SKM-1 (cell line): ENCODE measurements around the gene CASP9.

Experiments
- DNase-seq: peaks from one replicate; lab custom pipeline; 2025; ENCODE audit not compliant: unreplicated experiment; lab: John Stamatoyannopoulos, UW

CASP9 gene

DNA sequence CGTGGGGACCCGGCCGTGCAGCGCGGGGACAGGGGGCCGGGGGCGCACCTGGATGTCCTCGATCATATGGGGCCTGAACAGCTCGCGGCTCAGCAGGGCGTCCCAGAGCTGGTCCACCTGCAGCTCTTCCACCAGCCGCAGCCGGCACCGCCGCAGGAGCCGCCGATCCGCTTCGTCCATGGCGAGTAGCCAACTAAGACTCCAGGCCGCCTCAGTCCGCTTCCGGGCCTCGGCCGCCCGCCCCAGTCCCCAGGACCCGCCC is at the start of gene CASP9:
TSS of gene CASP9 (minus strand) at position 195 of the 262 bp plus-strand sequence. CDS start at position 180, 15 bp downstream.
- DNase-seq: no peak

DNA sequence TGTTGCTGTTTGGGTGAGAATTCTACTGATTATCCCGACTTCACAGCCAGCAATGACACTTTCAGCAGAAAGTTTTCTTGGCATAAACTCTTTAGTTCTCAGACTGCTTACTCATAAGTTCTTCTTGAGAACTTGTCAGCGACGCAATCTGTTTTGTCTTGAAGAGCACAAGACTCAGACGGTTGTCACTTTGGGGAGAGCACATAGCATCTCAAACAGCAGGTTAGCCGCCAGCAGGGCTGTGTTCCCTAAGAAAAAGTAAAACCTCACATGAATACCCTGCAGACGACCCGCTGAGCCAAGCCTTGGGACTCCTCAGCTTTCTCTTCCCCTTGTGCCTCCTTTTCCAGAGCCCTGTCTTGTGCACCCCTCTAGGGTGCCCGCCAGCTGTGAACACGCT is 49.5 kb upstream of the CASP9 start:
- DNase-seq: no peak

DNA sequence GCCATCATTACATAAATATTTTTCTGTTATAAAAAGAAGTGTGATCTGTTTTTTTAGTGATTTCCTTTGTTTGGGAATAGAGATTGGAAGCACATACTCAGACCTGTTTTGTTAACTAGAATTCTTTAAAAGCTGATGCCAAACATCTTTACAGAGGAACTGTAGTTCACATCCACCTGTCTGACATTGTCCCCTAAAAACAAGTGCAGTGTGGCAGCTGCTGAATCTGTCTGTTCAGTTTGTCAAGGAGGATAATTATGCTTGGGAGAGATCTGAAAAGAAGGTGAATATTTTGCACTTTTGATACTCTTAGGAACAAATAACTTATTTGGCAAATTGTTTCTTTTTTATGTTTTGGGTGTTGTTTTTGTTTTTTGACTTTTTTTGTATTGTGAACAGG is 47.3 kb upstream of the CASP9 start:
- no peak for DNase-seq

DNA sequence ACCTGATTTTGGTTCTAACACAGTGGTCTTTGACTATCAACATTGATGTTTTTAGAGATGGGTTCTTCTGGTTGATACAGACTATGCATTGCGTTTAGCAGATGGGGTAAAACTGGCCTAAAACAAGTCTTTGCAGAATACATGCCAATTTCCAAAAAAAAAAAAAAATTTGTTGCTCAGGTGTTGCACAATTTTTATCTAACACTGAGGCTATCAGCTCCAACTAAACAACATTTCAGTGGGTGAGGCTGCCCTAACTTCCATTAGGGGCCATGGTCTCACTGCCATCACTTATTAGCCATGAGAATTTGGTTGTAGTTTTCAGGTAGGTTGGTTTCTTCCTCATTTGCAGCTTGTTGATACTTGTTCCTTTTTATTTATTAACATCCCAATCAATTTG is 46.8 kb upstream of the CASP9 start:
- no peak for DNase-seq

DNA sequence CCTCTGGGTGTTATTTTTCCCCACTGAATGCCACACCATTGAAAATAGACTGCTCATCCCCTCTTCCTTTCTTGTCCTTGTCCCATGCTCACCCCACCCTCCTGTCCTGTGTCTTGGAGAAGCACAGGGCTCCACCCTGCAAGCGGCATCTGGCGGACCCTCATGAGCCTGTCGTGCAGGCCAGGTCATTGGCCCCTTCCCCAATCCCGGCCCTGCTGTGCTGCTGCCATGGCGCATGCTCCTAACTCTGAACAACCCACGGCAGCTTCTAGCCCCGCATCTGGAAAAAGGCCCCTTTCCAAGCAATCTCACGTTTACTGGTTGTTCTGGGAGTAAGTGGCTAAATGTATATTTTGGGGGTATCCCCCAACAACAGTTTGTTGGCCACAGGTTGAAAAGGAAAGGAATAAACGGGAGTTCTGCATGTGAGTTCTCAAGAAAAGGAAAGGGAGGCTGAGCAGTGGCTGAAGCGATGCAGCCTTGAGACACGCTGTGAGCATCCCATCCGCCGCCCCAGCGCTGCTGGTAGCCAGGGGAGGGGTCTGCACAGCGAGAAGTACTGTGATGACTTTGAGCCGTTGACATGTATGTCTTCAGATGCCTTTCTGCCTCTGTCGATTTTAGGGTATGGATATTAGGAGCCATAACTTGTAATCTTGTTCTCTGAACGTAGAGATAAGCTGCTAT is 44.5 kb upstream of the CASP9 start:
- no peak for DNase-seq

DNA sequence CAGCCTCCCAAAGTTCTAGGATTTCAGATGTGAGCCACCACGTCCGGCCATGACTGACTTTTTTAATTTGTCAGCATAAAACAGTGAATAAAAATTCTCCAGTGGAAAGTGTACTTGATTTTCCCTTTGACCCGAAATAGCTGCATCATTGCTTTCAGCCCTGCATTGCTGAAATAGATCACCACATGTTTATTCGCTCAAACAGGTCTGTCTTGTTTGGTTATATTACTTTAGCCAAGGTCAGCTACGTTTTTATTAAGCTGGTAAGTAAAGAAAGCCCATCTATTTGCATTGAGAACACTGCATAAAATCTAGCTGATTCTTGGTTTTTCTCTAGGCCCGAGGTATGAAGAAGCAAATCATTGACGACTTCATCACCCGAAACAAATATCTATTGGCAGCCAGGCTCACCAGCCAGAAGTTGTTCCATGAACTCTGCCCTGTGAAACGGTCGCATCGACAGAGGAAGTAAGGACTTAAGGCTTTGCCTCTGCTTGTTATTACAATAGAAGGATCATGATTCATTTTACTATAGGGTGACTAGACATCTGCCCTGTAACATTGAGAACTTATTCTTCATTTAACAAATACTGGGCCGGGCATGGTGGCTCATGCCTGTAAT is 35.3 kb upstream of the CASP9 start:
- no peak for DNase-seq

DNA sequence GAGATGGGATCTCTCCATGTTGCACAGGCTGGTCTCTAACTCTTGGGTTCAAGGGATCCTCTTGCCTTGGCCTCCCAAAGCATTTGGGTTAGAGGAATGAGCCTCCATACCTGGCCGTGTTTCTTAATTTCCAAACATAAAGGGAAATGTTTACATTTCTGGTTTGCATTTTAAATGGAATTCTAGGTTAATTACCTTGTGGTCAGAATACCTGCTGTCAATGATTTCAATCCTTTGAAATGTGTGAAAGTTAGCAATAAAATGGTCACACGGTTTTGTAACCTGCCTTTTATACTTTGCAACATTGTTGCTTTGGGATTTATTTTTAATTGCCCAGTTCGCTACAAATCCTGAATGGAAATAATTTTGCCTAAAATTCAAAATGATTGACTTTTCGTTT is 34.5 kb upstream of the CASP9 start:
- DNase-seq: no peak

DNA sequence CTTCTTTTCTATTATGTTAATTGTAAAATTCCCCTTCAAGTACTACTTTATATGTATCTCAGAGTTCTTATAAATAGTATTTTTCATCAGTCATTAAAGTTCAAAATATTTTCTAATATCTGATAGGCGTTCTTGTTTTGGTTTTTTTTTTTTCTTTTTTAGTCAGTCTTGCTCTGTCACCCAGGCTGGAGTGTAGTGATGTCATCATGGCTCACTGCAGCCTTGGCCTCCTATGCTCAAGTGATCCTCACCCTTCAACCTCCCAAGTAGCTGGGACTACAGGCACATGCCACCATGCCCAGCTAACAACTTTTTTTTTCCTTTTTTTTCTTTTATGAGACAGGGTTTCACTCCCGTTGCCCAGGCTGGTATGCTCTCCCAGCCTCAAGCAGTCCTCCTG is 33.6 kb upstream of the CASP9 start:
- DNase-seq: no peak

DNA sequence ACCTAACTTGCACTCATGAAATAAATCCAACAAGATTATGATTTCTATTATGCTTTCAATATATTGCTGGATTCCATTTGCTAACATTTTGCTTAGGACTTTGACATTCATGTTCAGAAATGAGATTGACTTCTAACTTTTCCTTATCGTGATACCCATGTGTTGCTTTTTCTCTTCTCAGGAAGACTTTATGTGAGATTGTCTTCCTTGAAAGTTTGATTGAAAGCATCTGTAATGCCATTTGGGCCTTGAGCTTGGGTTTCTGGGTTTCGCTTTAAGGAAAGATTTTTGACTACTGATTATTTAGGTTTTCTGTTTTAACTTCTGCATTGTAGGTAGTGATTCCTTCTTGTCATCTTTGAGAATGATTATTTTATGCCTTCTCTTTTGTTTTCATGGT is 33.0 kb upstream of the CASP9 start:
- no peak for DNase-seq

DNA sequence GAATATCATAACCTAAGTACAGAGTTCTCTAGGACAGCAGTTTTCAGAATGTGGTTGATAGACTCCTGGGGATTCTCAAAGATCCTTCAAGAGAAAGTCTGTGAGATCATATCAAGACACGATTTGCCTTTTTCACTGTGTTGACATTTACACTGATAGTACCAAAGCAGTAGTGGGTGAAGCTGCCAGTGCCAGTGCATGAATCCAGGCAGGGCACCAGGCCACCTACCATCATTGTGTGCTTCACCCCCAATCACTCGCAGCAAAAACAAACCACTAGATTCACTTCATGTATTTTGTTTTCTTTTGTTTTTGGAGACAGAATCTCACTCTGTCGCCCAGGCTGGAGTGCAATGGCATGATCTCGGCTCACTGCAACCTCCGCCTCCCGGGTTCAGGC is 26.6 kb upstream of the CASP9 start:
- no peak for DNase-seq

DNA sequence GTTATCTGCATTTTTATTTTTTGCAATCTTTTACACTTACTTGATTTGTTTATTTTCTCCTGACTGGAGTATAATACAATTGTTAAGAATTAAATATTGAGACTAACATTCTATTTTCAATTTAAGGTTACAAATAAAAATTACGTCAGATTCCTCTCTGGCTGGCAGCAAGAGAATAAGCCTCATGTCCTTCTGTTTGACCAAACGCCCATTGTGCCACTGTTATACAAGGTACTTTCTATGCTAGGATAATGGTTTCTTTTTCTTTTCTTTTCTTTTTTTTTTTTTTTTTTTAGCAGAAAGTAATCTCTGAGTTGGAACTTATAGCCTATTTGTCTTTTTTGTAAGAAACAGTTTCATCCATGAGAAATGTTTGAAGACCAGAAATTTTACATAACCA is 22.6 kb upstream of the CASP9 start:
- no peak for DNase-seq

DNA sequence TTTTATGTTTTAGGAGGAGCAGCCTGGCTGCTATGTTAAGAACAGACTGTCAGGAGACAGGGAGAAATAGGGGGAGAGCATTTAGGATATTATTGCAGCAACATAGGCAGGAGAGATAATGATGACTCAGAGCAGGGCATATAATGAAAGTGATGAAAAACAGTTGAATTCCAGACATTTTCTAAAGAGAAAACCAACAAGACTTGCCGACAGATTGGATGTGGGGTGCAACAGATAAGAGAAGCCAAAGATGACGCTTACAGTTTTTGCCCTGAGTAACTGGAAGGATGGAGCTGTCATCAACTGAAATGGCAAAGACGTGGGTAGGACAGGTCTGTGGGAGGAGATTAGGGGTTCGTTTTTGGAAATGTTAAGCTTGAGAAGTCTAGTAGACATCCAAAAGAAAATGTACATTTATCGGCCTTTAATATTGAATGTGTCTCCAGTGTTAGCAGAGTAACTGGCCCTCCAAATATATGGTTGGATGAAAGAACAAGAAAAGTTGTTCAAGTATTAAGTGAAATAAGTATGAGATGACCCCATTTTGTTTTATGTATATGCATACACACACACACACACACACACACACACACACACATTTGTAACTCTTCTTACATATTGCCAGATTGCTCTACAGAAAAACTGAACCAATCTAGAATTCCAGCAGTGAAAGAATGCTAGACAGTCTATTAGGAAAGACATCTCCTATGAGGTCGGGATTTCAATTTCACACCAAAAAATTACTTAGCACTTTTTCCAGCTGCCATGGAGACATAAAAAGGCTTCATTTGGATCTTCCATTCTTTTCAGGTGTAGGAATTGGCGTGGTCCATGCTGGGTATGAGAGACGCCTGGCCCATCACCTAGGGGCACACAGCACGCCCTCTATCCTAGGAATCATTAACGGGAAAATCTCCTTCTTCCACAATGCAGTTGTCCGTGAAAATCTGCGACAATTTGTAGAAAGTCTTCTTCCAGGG is 19.9 kb upstream of the CASP9 start:
- no peak for DNase-seq

DNA sequence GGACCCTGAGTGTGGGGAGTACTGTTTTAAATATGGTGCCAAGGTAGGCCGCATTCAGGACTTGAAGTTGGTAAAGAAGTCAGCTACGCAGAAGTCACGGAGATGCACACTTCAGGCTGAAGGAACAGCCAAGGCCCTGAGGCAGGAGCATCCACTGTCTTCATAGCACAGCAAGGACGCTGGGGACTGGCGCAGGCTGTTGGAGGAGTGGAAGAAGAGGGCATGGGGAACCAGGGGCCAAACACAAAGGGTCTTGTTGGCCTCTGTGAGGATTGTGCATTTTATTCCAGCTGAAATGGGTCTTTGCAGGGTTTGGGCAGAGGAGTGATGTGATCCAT is 19.2 kb upstream of the CASP9 start:
- no peak for DNase-seq

DNA sequence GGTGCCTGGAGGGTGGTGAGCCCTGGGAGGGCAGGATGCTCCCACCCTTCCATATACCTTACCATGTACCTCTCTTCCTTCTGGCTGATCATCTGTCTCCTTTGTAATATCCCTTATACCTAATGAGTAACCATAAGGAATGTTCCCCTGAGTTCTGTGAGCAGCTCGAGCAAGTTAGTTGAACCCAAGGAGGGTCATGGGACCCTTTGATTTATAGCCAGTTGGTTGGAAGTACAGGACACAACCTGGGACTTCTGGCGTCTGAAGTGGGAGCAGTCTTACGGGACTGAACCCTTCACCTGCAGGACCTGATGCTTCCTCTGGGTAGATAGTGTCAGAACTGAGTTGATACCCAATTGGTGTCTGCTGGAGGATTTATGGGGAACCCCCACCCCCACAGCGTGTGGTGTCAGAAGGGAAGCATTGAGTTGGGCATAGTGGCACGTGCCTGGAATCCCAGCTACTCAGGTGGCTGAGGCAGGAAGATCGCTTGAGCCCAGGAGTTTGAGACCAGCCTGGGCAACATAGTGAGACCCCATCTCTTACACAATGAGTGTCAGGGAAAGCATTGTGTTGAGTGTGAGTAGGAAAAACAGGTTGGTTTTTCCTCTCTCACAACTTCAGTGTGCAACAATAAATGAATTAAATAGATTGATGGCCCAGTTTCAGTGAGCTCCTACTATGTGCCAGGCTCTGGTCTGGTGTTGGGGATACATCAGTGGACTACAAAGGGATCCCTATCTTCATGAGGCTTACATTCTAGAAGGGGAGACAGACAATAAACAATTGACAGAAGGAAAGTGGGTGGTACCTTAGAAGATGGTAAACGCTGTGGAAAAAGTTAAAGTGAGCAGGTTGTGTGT is 18.6 kb upstream of the CASP9 start:
- DNase-seq: no peak

DNA sequence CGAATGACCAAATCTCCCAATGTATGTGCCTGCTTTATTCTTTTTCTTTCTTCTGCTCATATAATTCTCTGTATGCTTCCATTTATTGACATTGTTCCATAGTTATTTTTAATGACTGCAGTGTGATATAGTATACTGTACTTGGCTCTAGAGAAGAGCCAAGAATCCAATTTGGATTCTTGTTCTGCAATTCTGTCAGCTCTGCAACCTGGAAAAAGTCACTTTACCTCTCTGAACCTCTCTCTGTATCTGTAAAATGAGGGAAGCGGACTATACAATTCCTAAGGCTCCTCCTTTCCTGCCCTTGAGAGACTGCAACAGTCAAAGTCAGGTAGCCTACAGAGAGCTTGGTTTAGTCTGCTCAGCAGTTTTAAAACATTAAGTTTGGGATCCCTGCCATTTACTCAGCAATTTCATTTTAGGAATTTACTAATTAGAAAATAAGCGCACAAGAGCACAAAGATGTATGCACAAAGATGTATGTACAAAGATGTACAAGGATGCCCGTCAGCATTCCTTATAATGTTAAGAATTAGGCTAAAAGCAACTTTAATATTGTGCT is 17.3 kb upstream of the CASP9 start:
- no peak for DNase-seq

DNA sequence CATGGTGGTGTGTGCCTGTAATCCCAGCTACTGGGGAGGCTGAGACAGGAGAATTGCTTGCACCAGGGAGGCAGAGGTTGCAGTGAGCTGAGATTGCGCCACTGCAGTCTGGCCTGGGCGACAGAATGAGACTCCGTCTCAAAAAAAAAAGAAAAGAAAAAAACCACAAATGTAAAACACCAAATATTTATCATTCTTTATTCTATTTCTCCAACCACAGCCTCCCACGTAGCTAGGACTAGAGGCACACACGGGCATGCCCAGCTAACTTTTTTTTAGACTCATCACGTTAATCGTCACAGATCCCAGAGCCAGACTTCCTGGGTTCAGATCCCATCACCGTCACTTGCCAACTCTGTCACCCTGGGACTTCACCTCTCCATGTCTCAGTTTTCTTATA is 16.2 kb upstream of the CASP9 start:
- DNase-seq: no peak

DNA sequence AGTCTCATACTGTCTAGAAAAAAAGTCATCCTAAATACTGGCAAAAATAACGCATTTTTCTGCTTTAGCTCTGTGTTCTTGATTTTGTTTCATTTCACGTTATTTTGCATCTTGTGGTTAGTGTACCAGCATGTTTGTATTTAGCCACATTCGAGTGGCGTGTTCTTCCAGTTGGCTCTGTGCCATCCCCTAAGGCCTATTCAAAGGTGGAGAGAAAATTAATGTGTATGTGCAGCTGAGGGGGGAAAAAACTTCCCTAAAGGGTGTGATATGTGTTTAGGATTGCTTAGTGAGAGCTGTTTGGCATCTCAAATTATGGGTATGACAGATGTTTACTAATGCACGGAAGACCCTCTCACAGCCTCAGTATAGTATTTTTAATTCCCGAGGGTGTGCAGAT is 14.8 kb upstream of the CASP9 start:
- no peak for DNase-seq

DNA sequence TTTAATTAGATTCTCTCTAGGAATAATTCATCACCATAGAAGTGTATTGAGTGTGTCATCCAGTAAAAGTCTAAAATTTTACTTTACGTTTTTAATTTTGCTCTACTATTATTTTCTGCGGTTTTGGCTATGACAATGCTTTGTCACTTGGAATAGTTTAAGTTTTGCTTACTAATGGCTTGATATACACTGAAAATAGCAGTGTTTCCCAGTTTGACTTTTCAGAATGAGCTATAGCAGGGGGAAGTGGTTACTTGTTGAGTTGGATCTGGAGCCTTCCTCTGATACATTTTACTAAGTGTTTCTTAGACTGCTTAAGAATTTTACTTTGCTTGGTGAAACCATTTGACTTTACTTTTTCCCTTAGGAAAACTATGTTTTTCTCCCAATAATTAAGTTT is 7.7 kb upstream of the CASP9 start:
- no peak for DNase-seq

DNA sequence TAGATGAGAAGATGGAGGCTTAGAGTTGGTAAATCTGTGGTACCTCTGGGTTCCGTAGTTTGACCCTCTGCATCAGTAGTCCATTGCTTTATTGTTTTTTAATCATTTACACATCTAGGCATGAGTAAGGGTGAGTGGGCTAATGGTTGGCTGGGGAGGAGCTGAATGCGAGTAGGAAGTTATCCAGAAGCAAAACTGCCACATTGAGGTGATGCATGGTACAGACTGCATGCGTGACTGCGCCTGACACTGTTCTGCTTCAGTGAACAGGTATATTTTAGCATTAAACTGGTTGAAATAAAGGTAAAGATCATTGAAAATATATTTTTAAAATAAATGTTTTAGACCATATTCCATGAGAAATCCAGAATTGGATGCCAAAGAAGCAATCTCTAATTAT is 7.0 kb upstream of the CASP9 start:
- no peak for DNase-seq

DNA sequence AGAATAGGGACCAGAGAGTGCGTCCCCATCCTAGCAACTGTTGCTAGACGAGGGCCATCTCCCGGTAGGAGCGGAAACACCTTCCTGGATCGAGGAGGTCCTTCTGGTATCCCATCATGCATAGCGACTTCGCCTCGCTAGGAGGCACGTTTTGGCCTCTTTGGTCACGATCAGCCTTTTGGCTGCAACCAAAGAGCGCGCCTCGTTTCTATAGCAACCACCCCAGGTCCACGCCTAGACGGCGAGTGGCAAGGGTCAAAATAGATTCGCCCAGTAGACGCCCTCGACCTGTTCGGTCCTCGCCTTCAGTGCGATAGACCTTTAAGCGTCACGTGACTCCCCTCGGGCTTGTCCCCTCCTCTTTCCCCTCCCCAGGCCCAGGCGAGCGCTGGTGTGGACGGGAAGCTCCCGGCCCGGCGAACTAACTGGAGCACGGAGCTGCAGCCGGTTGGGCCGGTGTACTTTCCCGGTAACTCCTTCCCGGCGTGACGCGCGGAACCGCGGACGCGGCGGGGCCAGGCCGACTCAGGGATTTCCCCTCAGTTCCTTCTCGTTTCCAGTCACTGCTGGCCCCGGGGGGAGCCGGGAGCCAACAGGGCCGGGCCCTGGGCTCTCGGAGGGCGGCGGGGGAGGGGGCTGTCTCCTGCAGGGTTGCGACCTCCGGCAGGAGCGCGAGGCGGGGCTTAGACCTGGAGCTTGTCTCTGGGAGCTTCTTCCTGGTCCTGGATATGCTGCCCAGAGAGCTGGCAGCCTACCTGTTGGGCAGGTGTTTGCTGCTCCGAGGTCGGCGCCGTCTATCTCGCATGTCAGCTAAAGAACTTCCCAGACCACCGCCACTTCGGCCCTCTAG is 2.7 kb upstream of the CASP9 start, which contains the start of gene DNAJC16:
TSS of gene DNAJC16 (plus strand) at position 359 of the 850 bp plus-strand sequence. CDS start 2,258 bp downstream, outside the sequence.
- DNase-seq: peak; percentile 96
